NCI-H460 (cell line): ENCODE data around the gene ZNF620. TPM values are rescaled to one million over a fixed set of nuclear protein-coding genes. Genes with fewer than 3 reads are reported as not detected.

Source experiments
- small RNA-seq, 2 experiments: library from RNA; depleted of rRNA; stranded (forward); fragments of <200 nt; gene quantifications; one replicate each; pipeline ENCODE3, GENCODE V24; 2014
- total RNA-seq: library from RNA; depleted of rRNA; stranded (reverse); fragments of >200 nt; shearing (Covaris generic); gene quantifications from 2 replicates; pipeline ENCODE4 v1.2.3, GENCODE V29; 2014; rRNA removed

ZNF620 gene
- total RNA-seq, 1 experiment from 2014 or later = 5.1 TPM

Small RNAs within 50 kb of the gene (small RNA-seq; reads per million reads assigned to genes)
- gene RNU5B-2P = 0.97 to 14.2 reads per million in 2 experiments

Other genes with a start within 250 kb of the ZNF620 start
- 25.6 and 29.2 TPM in 2 replicates for gene EIF1B, start 196.3 kb upstream of the ZNF620 start, total RNA-seq
- gene ENTPD3, start 118.9 kb upstream of the ZNF620 start, total RNA-seq = not detected in 2 replicates
- gene RPL14, start 48.7 kb upstream of the ZNF620 start, total RNA-seq = 1,156 and 1,178 TPM in 2 replicates
- gene ZNF619, start 28.9 kb upstream of the ZNF620 start, total RNA-seq = 4.2 and 5.2 TPM in 2 replicates
- 20.5 and 23.2 TPM in 2 replicates for gene ZNF621, start 18.9 kb downstream of the ZNF620 start, total RNA-seq